HepG2 (cell line): ENCODE data around the gene PEX10. TPM values are rescaled to one million over a fixed set of nuclear protein-coding genes. Genes with fewer than 3 reads are reported as not detected.

Experiments
- ATAC-seq: fragments of 200-7000 bp; cut with Tn5 transposase; 3 replicates; pipeline ENCODE4 v1.9.1; 2020; ENCODE audit warnings: mild to moderate bottlenecking, moderate library complexity
- BruUV-seq: library from RNA; stranded (reverse); fragments of 400-500 nt; replicated peaks from 2 replicates; lab custom pipeline; 2021; lab: Mats Ljungman, UMichigan
- CTCF ChIA-PET: fragments of 300-600 bp; formaldehyde crosslinking; extraction: SDS; loops from one replicate; lab custom pipeline; 2021; ENCODE audit warnings: low total read pairs, inconsistent platforms, low intra/inter-chr PET ratio; lab: Yijun Ruan, JAX
- POLR2A ChIA-PET: fragments of 350-600 bp; sonication (Branson Sonifier 250); formaldehyde crosslinking; loops from one replicate; lab custom pipeline; 2020; ENCODE audit warnings: antibody characterized with exemption, inconsistent platforms; lab: Yijun Ruan, JAX
- DNase-seq: peaks from one replicate; pipeline ENCODE4 v3.0.0-alpha.2; 2015; ENCODE audit warnings: low spot score
- FAIRE-seq: peaks from 3 replicates; lab custom pipeline; 2011; peaks lifted over from hg19 to GRCh38; lab: Jason Lieb, UNC
- H2AFZ ChIP-seq: one replicate; pipeline ENCODE4 v1.6.1; 2011; ENCODE audit warnings: low read length, inconsistent platforms
- H3K27ac ChIP-seq: fragments of 300-600 bp; 3 replicates; pipeline ENCODE4 v1.8.0; 2011; ENCODE audit warnings: mixed run types, mild to moderate bottlenecking, mixed read lengths, low read length, inconsistent platforms; ENCODE audit not compliant: insufficient read depth; ENCODE audit errors: extremely low read length
- H3K27me3 ChIP-seq, 2 experiments: fragments of 200-600 bp in 1 of 2; 2 replicates in 1 of 2; 3 replicates in 1 of 2; pipeline versions ENCODE4 v1.6.0 to v1.8.0; 2011; ENCODE audit warnings: low read length in 2 of 2, mild to moderate bottlenecking in 2 of 2, moderate library complexity in 2 of 2, inconsistent platforms in 1 of 2; ENCODE audit not compliant: insufficient read depth in 2 of 2, control insufficient read depth in 1 of 2
- H3K36me3 ChIP-seq, 2 experiments: fragments of 200-600 bp in 1 of 2; replicated peaks in 1 of 2; 2 replicates in 1 of 2; 3 replicates in 1 of 2; pipeline versions ENCODE4 v1.5.1 to v1.8.0; 2011; ENCODE audit warnings: low read length in 2 of 2, inconsistent platforms in 1 of 2; ENCODE audit not compliant: insufficient read depth in 2 of 2, control insufficient read depth in 1 of 2
- H3K4me1 ChIP-seq: 2 replicates; pipeline ENCODE4 v1.5.1; 2012; ENCODE audit warnings: low read length, inconsistent platforms; ENCODE audit not compliant: insufficient read depth
- H3K4me2 ChIP-seq: 2 replicates; pipeline ENCODE4 v1.6.0; 2011; ENCODE audit warnings: low read depth, low read length, inconsistent platforms
- H3K4me3 ChIP-seq, 3 experiments: fragments of 200-600 bp in 1 of 3; sonication (generic), shearing (Covaris generic) in 1 of 3; replicated peaks in 1 of 3; 2 replicates each; pipeline ENCODE4 v1.5.1; 2011 to 2016; ENCODE audit warnings: low read length in 3 of 3, inconsistent platforms in 2 of 3, low read depth in 2 of 3, mild to moderate bottlenecking in 2 of 3, control low read depth in 1 of 3, mixed read lengths in 1 of 3; ENCODE audit not compliant: insufficient read depth in 1 of 3
- H3K79me2 ChIP-seq: one replicate; pipeline ENCODE4 v1.6.1; 2011; ENCODE audit warnings: low read length, inconsistent platforms; ENCODE audit not compliant: insufficient read depth
- H3K9ac ChIP-seq: 2 replicates; pipeline ENCODE4 v1.6.0; 2011; ENCODE audit warnings: mild to moderate bottlenecking, low read depth, low read length, inconsistent platforms; ENCODE audit not compliant: insufficient read depth
- H3K9me3 ChIP-seq: 2 replicates; pipeline ENCODE4 v1.5.1; 2012; ENCODE audit warnings: mild to moderate bottlenecking, low read length
- H4K20me1 ChIP-seq: 2 replicates; pipeline ENCODE4 v1.6.0; 2011; ENCODE audit warnings: inconsistent platforms, mild to moderate bottlenecking, low read length, moderate library complexity; ENCODE audit not compliant: insufficient read depth
- ATAD3A ChIP-seq: sonication (generic); formaldehyde crosslinking; IDR thresholded peaks from 2 replicates; pipeline ENCODE4 v1.4.0; 2020; ENCODE audit warnings: missing genetic modification reagents
- EZH2 ChIP-seq: conservative IDR thresholded peaks from 2 replicates; pipeline ENCODE4 v1.6.1; 2012; ENCODE audit warnings: mild to moderate bottlenecking, low read depth, low read length, moderate library complexity
- FOXK2 ChIP-seq: fragments of 450-650 bp; IDR thresholded peaks from 2 replicates; pipeline ENCODE4 v1.6.1; 2016
- GTF3A ChIP-seq: sonication (generic); formaldehyde crosslinking; conservative IDR thresholded peaks from 2 replicates; pipeline ENCODE4 v1.4.0; 2020; ENCODE audit warnings: mild to moderate bottlenecking, missing genetic modification reagents
- ZBTB20 ChIP-seq: sonication (generic); formaldehyde crosslinking; IDR thresholded peaks from 2 replicates; pipeline ENCODE4 v1.8.1; 2023; ENCODE audit warnings: missing genetic modification reagents, low read depth, mild to moderate bottlenecking, borderline replicate concordance
- ZNF136 ChIP-seq: sonication (generic); formaldehyde crosslinking; IDR thresholded peaks from 2 replicates; pipeline ENCODE4 v1.8.1; 2022; ENCODE audit warnings: low read depth, mild to moderate bottlenecking, moderate library complexity, missing genetic modification reagents
- WGBS: methylation state at CpG from one replicate; pipeline ENCODE4 v1.1.6; 2017; ENCODE audit warnings: low lambda C conversion rate; 5-methylcytosine and 5-hydroxymethylcytosine counted together
- in situ Hi-C: cut with HindIII; loops from 2 replicates; pipeline ENCODE4 v1.10.0; 2017; ENCODE audit warnings: low pct_unique_long_range_greater_than_20kb; ENCODE audit not compliant: extremely low pct_ligation_motif_present
- intact Hi-C: fragments of 100-400 bp; cut with micrococcal nuclease; formaldehyde crosslinking; loops from one replicate; pipeline ENCODE4 v1.10.0; 2022; ENCODE audit not compliant: unreplicated experiment
- polyA plus RNA-seq, 8 experiments: library from polyadenylated mRNA; depleted of rRNA in 3 of 8; stranded (reverse) in 7 of 8; unstranded in 1 of 8; fragments of >200 nt; fragmentation: Illumina TruSeq in 4 of 8; extraction: Trizol in 4 of 8; gene quantifications; 2 replicates each; pipeline versions ENCODE4 v1.2.1 to v1.2.3, GENCODE V29; 2011 to 2016; ENCODE audit warnings: low read depth in 4 of 8, missing spikeins in 1 of 8, mixed read lengths in 1 of 8; ENCODE audit not compliant: insufficient read depth in 1 of 8
- total RNA-seq, 5 experiments: library from RNA; depleted of rRNA; stranded (reverse); fragments of >200 nt; fragmentation: Illumina TruSeq; extraction: Trizol; gene quantifications; 2 replicates each; pipeline ENCODE4 v1.2.3, GENCODE V29; 2016; ENCODE audit warnings: low read depth in 1 of 5
- TF ChIP-seq, protein P1 (sequence below): sonication (generic); formaldehyde crosslinking; IDR thresholded peaks from 2 replicates; pipeline ENCODE4 v1.4.0; 2020; ENCODE audit warnings: mild to moderate bottlenecking, missing genetic modification reagents
- TF ChIP-seq, protein P2 (sequence below): sonication (generic); formaldehyde crosslinking; IDR thresholded peaks from 2 replicates; pipeline ENCODE4 v1.5.0; 2020; ENCODE audit warnings: missing genetic modification reagents
- TF ChIP-seq, protein P3 (sequence below): sonication (generic); formaldehyde crosslinking; IDR thresholded peaks from 2 replicates; pipeline ENCODE4 v1.4.0; 2020; ENCODE audit warnings: mild to moderate bottlenecking, low read depth, missing genetic modification reagents
- TF ChIP-seq, protein P4 (sequence below): sonication (generic); formaldehyde crosslinking; IDR thresholded peaks from 2 replicates; pipeline ENCODE4 v1.5.0; 2020; ENCODE audit warnings: mild to moderate bottlenecking, missing genetic modification reagents
- TF ChIP-seq, protein P5 (sequence below): sonication (generic); formaldehyde crosslinking; conservative IDR thresholded peaks from 2 replicates; pipeline ENCODE4 v1.5.0; 2020; ENCODE audit warnings: missing genetic modification reagents

PEX10 gene
- total and polyA plus RNA-seq, 2 of the 13 experiments (the other 11 are each of a cell fraction or from before 2014, with no cell fraction given), result 16.1 to 39.6 TPM

DNA sequence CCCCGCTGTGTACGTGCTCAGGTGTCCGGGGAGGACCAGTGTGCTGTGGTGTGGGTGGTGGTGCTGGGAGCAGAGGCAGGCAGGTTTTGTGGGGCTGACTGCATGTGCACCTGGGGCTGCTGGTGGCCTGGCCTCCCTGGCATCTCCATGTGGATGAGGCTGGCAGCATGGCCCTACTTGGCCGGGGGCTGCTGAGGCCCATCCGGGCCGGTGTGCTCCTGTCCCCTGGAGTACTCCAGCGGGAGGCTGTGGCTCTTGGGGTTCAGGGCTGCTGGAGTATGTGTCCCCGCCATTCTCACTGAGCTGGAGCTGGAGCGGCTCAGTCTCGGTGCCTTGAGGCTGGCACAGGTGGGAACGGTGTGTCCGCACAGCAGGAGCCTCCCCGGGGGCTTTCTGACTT lies 20.8 kb upstream of the PEX10 start:
- Histone ChIP-seq H3K4me2 (no peak overlapping the region), H3K27ac (no peak overlapping the region), H3K4me3 (no peak overlapping the region), H4K20me1 (peaks cover 3% of the 10 kb centered on the region; the same call in 1 of the 2 replicates), H3K27me3 (peaks cover 20 to 60% of the 10 kb centered on the region in 2 experiments), H3K36me3 (no peaks in the 10 kb centered on the region), H3K9ac (no peak overlapping the region), H3K79me2 (no peaks in the 10 kb centered on the region), H3K9me3 (peaks cover 12% of the 10 kb centered on the region; the same call in 1 of the 2 replicates), H2AFZ (no peak overlapping the region), H3K4me1 (no peaks in the 10 kb centered on the region)
- 0% methylated on average over 1 of the region's 13 CpGs for WGBS
- BruUV-seq, result no TSS peak
- in situ Hi-C loops, result no loop called here
- TF ChIP-seq GTF3A (CRISPR knock-in tag), result no peak
- no peak for TF ChIP-seq ZBTB20 (CRISPR knock-in tag)
- TF ChIP-seq, protein P1, sequence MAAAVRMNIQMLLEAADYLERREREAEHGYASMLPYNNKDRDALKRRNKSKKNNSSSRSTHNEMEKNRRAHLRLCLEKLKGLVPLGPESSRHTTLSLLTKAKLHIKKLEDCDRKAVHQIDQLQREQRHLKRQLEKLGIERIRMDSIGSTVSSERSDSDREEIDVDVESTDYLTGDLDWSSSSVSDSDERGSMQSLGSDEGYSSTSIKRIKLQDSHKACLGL, result no peak
- TF ChIP-seq, protein P2, sequence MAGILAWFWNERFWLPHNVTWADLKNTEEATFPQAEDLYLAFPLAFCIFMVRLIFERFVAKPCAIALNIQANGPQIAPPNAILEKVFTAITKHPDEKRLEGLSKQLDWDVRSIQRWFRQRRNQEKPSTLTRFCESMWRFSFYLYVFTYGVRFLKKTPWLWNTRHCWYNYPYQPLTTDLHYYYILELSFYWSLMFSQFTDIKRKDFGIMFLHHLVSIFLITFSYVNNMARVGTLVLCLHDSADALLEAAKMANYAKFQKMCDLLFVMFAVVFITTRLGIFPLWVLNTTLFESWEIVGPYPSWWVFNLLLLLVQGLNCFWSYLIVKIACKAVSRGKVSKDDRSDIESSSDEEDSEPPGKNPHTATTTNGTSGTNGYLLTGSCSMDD (CRISPR knock-in tag), result no peak
- TF ChIP-seq EZH2, result peak; percentile 53; the same call in 1 of the 2 replicates
- CTCF ChIA-PET, result no interaction called here
- POLR2A ChIA-PET, result no interaction called here
- ATAC-seq, result no peak
- intact Hi-C loops, result no loop called here
- FAIRE-seq, result no peak
- DNase-seq, result no peak

DNA sequence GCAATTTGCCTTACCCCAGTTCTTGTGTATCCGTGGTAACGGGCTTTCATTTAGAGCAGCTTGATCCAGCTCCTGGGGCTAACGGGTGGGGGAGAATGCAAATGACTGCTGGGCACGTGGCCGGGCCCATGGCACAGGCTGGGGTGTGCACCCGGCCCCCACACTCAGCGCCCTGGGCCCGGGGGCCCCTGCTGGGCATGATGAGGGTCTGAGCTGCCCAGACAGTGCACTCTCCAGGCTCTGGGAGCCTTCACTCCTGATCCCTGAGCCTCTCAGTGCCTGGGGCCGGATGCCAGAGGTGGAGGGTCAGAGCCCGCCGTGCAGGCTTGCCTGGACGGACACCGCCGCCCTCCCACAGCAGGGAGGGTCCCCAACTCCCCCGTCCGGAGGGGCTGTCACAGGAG lies 20.1 kb upstream of the PEX10 start:
- H3K9ac ChIP-seq, result no peak overlapping the region
- in situ Hi-C loops (no loop called here), intact Hi-C loops (no loop called here)
- BruUV-seq, result no TSS peak
- H3K27ac ChIP-seq, result no peak overlapping the region
- H3K4me3 ChIP-seq, result no peak overlapping the region
- H2AFZ ChIP-seq, result no peak overlapping the region
- ChIA-PET POLR2A (no interaction called here), CTCF (no interaction called here)
- H3K79me2 ChIP-seq, result no peaks in the 10 kb centered on the region
- H3K4me2 ChIP-seq, result no peak overlapping the region
- peaks cover 3% of the 10 kb centered on the region; the same call in 1 of the 2 replicates for H4K20me1 ChIP-seq
- ATAC-seq (no peak), FAIRE-seq (no peak), DNase-seq (no peak)
- no peaks in the 10 kb centered on the region for H3K36me3 ChIP-seq
- H3K4me1 ChIP-seq, result no peaks in the 10 kb centered on the region
- 33% methylated on average over 2 of the region's 16 CpGs for WGBS
- peaks cover 12% of the 10 kb centered on the region; the same call in 1 of the 2 replicates for H3K9me3 ChIP-seq
- peaks cover 19 to 60% of the 10 kb centered on the region in 2 experiments for H3K27me3 ChIP-seq
- TF ChIP-seq, protein P3, sequence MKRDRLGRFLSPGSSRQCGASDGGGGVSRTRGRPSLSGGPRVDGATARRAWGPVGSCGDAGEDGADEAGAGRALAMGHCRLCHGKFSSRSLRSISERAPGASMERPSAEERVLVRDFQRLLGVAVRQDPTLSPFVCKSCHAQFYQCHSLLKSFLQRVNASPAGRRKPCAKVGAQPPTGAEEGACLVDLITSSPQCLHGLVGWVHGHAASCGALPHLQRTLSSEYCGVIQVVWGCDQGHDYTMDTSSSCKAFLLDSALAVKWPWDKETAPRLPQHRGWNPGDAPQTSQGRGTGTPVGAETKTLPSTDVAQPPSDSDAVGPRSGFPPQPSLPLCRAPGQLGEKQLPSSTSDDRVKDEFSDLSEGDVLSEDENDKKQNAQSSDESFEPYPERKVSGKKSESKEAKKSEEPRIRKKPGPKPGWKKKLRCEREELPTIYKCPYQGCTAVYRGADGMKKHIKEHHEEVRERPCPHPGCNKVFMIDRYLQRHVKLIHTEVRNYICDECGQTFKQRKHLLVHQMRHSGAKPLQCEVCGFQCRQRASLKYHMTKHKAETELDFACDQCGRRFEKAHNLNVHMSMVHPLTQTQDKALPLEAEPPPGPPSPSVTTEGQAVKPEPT, result no peak
- TF ChIP-seq ZNF136 (CRISPR knock-in tag) (no peak), ATAD3A (CRISPR knock-in tag) (no peak), FOXK2 (no peak)
- TF ChIP-seq, protein P4, sequence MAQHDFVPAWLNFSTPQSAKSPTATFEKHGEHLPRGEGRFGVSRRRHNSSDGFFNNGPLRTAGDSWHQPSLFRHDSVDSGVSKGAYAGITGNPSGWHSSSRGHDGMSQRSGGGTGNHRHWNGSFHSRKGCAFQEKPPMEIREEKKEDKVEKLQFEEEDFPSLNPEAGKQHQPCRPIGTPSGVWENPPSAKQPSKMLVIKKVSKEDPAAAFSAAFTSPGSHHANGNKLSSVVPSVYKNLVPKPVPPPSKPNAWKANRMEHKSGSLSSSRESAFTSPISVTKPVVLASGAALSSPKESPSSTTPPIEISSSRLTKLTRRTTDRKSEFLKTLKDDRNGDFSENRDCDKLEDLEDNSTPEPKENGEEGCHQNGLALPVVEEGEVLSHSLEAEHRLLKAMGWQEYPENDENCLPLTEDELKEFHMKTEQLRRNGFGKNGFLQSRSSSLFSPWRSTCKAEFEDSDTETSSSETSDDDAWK, result no peak
- TF ChIP-seq, protein P5, sequence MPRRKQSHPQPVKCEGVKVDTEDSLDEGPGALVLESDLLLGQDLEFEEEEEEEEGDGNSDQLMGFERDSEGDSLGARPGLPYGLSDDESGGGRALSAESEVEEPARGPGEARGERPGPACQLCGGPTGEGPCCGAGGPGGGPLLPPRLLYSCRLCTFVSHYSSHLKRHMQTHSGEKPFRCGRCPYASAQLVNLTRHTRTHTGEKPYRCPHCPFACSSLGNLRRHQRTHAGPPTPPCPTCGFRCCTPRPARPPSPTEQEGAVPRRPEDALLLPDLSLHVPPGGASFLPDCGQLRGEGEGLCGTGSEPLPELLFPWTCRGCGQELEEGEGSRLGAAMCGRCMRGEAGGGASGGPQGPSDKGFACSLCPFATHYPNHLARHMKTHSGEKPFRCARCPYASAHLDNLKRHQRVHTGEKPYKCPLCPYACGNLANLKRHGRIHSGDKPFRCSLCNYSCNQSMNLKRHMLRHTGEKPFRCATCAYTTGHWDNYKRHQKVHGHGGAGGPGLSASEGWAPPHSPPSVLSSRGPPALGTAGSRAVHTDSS (CRISPR knock-in tag), result no peak
